ENCODE data around the gene EXOC3L1.

GRCh38 chr16:67157892-67158635 is 31.9 kb downstream of the EXOC3L1 start:
- TF ChIP-seq POLR2AphosphoS5 (IDR thresholded peaks at IDR 0.05; ENCODE audit: low read depth, low read length) = no peak
- no peak for TF ChIP-seq TAF1 (IDR thresholded peaks at IDR 0.05; ENCODE audit: borderline replicate concordance, insufficient read depth, low read length)
